ENCODE measurements around the gene FKBP5.

FKBP5 gene

DNA sequence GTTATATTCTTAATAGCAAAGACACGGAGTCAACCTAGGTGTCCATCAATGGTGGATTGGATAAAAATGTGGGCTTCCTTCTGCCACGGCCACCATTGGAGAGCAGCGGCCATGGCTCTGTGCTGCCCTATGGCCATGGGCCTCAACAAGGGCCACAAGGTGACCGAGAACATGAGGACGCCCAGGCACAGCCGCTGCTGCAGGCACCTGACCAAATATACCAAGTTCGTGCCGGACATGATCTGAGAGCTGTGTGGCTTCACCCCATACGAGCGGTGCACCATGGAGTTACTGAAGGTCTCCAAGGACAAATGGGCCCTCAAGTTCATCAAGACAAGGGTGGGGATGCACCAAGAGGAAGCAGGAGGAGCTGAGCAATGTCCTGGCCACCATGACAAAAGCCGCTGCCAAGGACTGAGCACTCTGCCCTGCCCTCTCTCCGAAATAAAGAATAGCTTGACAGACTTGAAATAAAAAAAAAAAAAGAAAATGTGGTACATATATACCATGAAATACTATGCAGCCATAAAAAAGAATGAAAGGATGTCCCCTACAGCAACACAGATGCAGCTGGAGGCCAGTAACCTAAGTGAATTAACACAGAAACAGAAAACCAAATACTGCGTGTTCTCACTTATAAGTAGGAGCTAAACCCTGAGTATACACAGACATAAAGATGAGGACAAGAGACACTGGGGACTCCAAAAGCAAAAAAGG lies 81.0 kb downstream of the FKBP5 start:
- no peak for TF ChIP-seq NFIC (IDR thresholded peaks at IDR 0.05)
- no peak for TF ChIP-seq TAF1 (IDR thresholded peaks at IDR 0.05; ENCODE audit: low read depth)
- no peak for TF ChIP-seq EGR1 (IDR thresholded peaks at IDR 0.05)
- no peak for TF ChIP-seq ZBTB7A (IDR thresholded peaks at IDR 0.05; ENCODE audit: low read depth)

DNA sequence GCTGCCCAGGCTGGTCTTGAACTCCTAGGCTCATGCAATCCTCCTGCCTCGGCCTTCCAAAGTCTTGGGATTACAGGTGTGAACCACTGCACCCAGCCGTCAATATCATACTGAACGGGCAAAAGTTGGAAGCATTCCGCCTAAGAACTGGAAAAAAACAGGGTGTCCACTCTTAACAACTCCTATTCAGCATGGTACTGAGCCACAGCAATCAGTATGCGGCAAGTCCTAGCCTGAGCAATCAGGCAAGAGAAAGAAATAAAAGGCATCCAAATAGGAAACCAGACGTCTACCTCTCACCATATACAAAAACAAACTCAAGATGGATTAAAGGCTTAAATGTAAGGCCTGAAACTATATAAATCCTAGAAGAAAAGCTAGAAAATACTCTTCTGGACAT lies 83.1 kb downstream of the FKBP5 start:
- no peak for TF ChIP-seq CEBPB (IDR thresholded peaks at IDR 0.05)
- no peak for TF ChIP-seq TCF12 (IDR thresholded peaks at IDR 0.05; ENCODE audit: low read depth)
- TF ChIP-seq NFIC (IDR thresholded peaks at IDR 0.05), result no peak
- no peak for TF ChIP-seq FOXM1 (IDR thresholded peaks at IDR 0.05; ENCODE audit: borderline replicate concordance, low read depth)
- TF ChIP-seq ZBTB7A (IDR thresholded peaks at IDR 0.05; ENCODE audit: low read depth), result no peak
- no peak for TF ChIP-seq EGR1 (IDR thresholded peaks at IDR 0.05)
- TF ChIP-seq YY1 (IDR thresholded peaks at IDR 0.05; ENCODE audit: low read depth), result no peak
- no peak for TF ChIP-seq CREB1 (IDR thresholded peaks at IDR 0.05; ENCODE audit: low read depth)
- no peak for TF ChIP-seq RAD21 (IDR thresholded peaks at IDR 0.05; ENCODE audit: low read depth)
- no peak for TF ChIP-seq TEAD4 (IDR thresholded peaks at IDR 0.05)
- TF ChIP-seq, protein P1, sequence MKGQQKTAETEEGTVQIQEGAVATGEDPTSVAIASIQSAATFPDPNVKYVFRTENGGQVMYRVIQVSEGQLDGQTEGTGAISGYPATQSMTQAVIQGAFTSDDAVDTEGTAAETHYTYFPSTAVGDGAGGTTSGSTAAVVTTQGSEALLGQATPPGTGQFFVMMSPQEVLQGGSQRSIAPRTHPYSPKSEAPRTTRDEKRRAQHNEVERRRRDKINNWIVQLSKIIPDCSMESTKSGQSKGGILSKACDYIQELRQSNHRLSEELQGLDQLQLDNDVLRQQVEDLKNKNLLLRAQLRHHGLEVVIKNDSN (IDR thresholded peaks at IDR 0.05), result no peak
- TF ChIP-seq MAX (IDR thresholded peaks at IDR 0.05), result no peak
- no peak for TF ChIP-seq EP300 (IDR thresholded peaks at IDR 0.05; ENCODE audit: borderline replicate concordance)
- no peak for TF ChIP-seq TAF1 (IDR thresholded peaks at IDR 0.05; ENCODE audit: low read depth)
- TF ChIP-seq, protein P2, sequence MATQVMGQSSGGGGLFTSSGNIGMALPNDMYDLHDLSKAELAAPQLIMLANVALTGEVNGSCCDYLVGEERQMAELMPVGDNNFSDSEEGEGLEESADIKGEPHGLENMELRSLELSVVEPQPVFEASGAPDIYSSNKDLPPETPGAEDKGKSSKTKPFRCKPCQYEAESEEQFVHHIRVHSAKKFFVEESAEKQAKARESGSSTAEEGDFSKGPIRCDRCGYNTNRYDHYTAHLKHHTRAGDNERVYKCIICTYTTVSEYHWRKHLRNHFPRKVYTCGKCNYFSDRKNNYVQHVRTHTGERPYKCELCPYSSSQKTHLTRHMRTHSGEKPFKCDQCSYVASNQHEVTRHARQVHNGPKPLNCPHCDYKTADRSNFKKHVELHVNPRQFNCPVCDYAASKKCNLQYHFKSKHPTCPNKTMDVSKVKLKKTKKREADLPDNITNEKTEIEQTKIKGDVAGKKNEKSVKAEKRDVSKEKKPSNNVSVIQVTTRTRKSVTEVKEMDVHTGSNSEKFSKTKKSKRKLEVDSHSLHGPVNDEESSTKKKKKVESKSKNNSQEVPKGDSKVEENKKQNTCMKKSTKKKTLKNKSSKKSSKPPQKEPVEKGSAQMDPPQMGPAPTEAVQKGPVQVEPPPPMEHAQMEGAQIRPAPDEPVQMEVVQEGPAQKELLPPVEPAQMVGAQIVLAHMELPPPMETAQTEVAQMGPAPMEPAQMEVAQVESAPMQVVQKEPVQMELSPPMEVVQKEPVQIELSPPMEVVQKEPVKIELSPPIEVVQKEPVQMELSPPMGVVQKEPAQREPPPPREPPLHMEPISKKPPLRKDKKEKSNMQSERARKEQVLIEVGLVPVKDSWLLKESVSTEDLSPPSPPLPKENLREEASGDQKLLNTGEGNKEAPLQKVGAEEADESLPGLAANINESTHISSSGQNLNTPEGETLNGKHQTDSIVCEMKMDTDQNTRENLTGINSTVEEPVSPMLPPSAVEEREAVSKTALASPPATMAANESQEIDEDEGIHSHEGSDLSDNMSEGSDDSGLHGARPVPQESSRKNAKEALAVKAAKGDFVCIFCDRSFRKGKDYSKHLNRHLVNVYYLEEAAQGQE (IDR thresholded peaks at IDR 0.05; ENCODE audit: low read depth), result no peak

- TF ChIP-seq TCF12 (IDR thresholded peaks at IDR 0.05; ENCODE audit: low read depth), result no peak
- no peak for TF ChIP-seq CREB1 (IDR thresholded peaks at IDR 0.05; ENCODE audit: low read depth)
- no peak for TF ChIP-seq YY1 (IDR thresholded peaks at IDR 0.05; ENCODE audit: low read depth)
- TF ChIP-seq CEBPB (IDR thresholded peaks at IDR 0.05), result no peak
- no peak for TF ChIP-seq NFIC (IDR thresholded peaks at IDR 0.05)
- no peak for TF ChIP-seq TEAD4 (IDR thresholded peaks at IDR 0.05)
These were observed 85.2 kb downstream of the FKBP5 start for GRCh38 chr6:35603326-35604202.

DNA sequence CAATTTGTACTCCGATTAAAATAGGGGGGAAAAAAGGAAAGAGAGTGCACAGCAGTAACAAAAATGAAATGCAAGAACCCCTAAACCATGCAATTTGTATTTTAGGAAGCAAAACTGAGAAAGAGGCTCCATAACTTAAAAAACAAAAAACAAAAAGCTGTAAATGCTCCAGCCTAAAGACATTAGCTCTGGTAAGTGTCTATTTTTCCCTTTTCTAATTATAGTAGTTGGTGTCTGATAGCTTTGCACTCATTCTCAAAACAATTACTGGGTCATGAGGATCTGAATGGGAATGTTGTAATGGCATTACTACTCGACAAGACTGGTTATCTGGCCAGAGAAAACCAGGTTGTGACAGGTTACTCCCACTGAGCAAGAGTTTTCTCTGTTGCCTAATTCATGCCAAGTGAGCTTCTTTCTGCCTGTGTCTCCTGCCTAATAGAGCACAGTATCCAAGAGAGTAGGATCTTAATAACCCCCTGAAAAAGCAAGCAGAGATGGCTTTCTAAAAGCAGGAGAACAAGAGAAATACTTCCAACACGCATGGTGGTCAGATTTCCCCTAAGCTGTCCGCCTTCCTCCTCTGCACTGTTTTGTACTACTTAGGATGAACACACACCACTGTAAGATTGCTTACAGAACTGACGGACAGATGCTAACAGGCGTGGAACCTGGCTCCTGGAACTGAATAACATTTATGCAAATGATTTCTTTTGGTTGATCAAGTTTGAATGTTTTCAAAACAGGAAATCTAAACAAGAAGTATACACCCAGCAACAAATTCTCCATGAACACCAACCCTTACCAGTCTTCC lies 86.4 kb downstream of the FKBP5 start:
- TF ChIP-seq MAX (IDR thresholded peaks at IDR 0.05) (no peak), CREB1 (IDR thresholded peaks at IDR 0.05; ENCODE audit: low read depth) (no peak), NFIC (IDR thresholded peaks at IDR 0.05) (no peak), FOXM1 (IDR thresholded peaks at IDR 0.05; ENCODE audit: borderline replicate concordance, low read depth) (no peak), CEBPB (IDR thresholded peaks at IDR 0.05) (no peak), TAF1 (IDR thresholded peaks at IDR 0.05; ENCODE audit: low read depth) (no peak), EGR1 (IDR thresholded peaks at IDR 0.05) (no peak), TEAD4 (IDR thresholded peaks at IDR 0.05) (no peak), TCF12 (IDR thresholded peaks at IDR 0.05; ENCODE audit: low read depth) (no peak)
- TF ChIP-seq, protein P2 (IDR thresholded peaks at IDR 0.05; ENCODE audit: low read depth), result no peak
- TF ChIP-seq, protein P1 (IDR thresholded peaks at IDR 0.05), result no peak

Measured in Ishikawa (cell line).